Measurements from ENCODE around the gene MTG2.

DNA sequence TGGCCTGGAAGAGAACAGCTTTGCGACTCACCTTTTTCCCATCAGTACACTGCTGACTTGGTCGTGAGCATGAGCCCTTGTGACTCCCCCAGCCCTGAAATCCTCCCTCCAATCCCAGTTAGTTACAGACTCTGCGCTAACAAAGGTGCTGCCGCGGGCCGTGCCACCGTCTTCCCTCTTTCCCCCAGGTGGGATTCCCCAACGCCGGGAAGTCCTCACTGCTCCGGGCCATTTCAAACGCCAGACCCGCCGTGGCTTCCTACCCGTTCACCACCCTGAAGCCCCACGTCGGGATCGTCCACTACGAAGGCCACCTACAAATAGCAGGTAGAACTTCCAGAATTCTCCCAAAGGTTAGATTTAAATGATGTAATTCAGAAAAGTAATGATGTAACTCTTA is 16.1 kb downstream of the MTG2 start:
- TF ChIP-seq, protein P1, sequence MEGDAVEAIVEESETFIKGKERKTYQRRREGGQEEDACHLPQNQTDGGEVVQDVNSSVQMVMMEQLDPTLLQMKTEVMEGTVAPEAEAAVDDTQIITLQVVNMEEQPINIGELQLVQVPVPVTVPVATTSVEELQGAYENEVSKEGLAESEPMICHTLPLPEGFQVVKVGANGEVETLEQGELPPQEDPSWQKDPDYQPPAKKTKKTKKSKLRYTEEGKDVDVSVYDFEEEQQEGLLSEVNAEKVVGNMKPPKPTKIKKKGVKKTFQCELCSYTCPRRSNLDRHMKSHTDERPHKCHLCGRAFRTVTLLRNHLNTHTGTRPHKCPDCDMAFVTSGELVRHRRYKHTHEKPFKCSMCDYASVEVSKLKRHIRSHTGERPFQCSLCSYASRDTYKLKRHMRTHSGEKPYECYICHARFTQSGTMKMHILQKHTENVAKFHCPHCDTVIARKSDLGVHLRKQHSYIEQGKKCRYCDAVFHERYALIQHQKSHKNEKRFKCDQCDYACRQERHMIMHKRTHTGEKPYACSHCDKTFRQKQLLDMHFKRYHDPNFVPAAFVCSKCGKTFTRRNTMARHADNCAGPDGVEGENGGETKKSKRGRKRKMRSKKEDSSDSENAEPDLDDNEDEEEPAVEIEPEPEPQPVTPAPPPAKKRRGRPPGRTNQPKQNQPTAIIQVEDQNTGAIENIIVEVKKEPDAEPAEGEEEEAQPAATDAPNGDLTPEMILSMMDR (IDR thresholded peaks at IDR 0.05), result no peak
- no peak for TF ChIP-seq POLR2A (IDR thresholded peaks at IDR 0.05)
